ENCODE data around the gene RAD51B. TPM values are rescaled to one million over a fixed set of nuclear protein-coding genes. Genes with fewer than 3 reads are reported as not detected.

RAD51B gene
- total RNA-seq, 1 experiment from 2014 or later: 29.9 TPM

GRCh38 chr14:68345738-68346137 lies 526.2 kb downstream of the RAD51B start:
- CTCF ChIA-PET: no interaction called here
- TF ChIP-seq, protein P1, sequence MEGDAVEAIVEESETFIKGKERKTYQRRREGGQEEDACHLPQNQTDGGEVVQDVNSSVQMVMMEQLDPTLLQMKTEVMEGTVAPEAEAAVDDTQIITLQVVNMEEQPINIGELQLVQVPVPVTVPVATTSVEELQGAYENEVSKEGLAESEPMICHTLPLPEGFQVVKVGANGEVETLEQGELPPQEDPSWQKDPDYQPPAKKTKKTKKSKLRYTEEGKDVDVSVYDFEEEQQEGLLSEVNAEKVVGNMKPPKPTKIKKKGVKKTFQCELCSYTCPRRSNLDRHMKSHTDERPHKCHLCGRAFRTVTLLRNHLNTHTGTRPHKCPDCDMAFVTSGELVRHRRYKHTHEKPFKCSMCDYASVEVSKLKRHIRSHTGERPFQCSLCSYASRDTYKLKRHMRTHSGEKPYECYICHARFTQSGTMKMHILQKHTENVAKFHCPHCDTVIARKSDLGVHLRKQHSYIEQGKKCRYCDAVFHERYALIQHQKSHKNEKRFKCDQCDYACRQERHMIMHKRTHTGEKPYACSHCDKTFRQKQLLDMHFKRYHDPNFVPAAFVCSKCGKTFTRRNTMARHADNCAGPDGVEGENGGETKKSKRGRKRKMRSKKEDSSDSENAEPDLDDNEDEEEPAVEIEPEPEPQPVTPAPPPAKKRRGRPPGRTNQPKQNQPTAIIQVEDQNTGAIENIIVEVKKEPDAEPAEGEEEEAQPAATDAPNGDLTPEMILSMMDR (conservative IDR thresholded peaks at IDR 0.05): no peak
- no peak for TF ChIP-seq EZH2 (IDR thresholded peaks at IDR 0.05; ENCODE audit: low read depth)
- intact Hi-C loops (cut with micrococcal nuclease; ENCODE audit: unreplicated experiment): no loop called here

GRCh38 chr14:68346556-68347343 lies 527.2 kb downstream of the RAD51B start:
- BruUV-seq (replicated peaks): no TSS peak
- H3K36me3 ChIP-seq (ENCODE audit: low read depth): 0 out of 2 replicates have a peak, but pooled peaks cover 3% of the 10 kb centered on the region
- ChIA-PET CTCF (no interaction called here), POLR2A (ENCODE audit: unreplicated experiment) (no interaction called here)
- H3K4me1 ChIP-seq (replicated peaks; ENCODE audit: insufficient read depth): no peaks in the 10 kb centered on the region; the same call in 1 of the 2 replicates
- intact Hi-C loops (cut with micrococcal nuclease; ENCODE audit: unreplicated experiment): no loop called here
- peaks cover 3% of the 10 kb centered on the region; the same call in 1 of the 2 replicates for H3K9me3 ChIP-seq (ENCODE audit: insufficient read depth, low read depth)
- H3K79me2 ChIP-seq (ENCODE audit: low read depth): no peaks in the 10 kb centered on the region
- H3K27ac ChIP-seq: no peak overlapping the region
- no peaks in the 10 kb centered on the region for H3F3A ChIP-seq (ENCODE audit: insufficient read depth, low read depth)
- no peak overlapping the region for H2AFZ ChIP-seq
- no peaks in the 10 kb centered on the region for H3K27me3 ChIP-seq (ENCODE audit: insufficient read depth, low read depth)
- TF ChIP-seq, protein P1 (conservative IDR thresholded peaks at IDR 0.05): no peak
- TF ChIP-seq EZH2 (IDR thresholded peaks at IDR 0.05; ENCODE audit: low read depth): no peak
- no peak for DNase-seq
- no peak overlapping the region for H3K4me2 ChIP-seq
- H4K20me1 ChIP-seq (ENCODE audit: insufficient read depth): no peaks in the 10 kb centered on the region
- H3K4me3 ChIP-seq: no peak overlapping the region
- H3K9me2 ChIP-seq (ENCODE audit: insufficient read depth): no peaks in the 10 kb centered on the region

More at GRCh38 chr14:68345738-68346137, 526.2 kb downstream of the RAD51B start:
- Histone ChIP-seq H3F3A (ENCODE audit: insufficient read depth, low read depth) (no peaks in the 10 kb centered on the region), H3K27ac (no peak overlapping the region), H3K4me2 (no peak overlapping the region), H3K4me1 (replicated peaks; ENCODE audit: insufficient read depth) (no peaks in the 10 kb centered on the region; the same call in 1 of the 2 replicates), H3K9me3 (ENCODE audit: insufficient read depth, low read depth) (peaks cover 3% of the 10 kb centered on the region; the same call in 1 of the 2 replicates), H3K79me2 (ENCODE audit: low read depth) (no peaks in the 10 kb centered on the region), H2AFZ (no peak overlapping the region), H4K20me1 (ENCODE audit: insufficient read depth) (no peaks in the 10 kb centered on the region), H3K36me3 (ENCODE audit: low read depth) (0 out of 2 replicates have a peak, but pooled peaks cover 3% of the 10 kb centered on the region), H3K4me3 (no peak overlapping the region), H3K9me2 (ENCODE audit: insufficient read depth) (no peaks in the 10 kb centered on the region), H3K27me3 (ENCODE audit: insufficient read depth, low read depth) (no peaks in the 10 kb centered on the region)
- no TSS peak for BruUV-seq (replicated peaks)
- no peak for DNase-seq
- POLR2A ChIA-PET (ENCODE audit: unreplicated experiment): interaction anchor here (0.7 kb wide), 1 partner anchor 14 kb away, joined by 5 read pairs; no protein-coding TSS in a partner anchor

- Histone ChIP-seq H3K27me3 (ENCODE audit: insufficient read depth, low read depth) (no peaks in the 10 kb centered on the region), H3K9me3 (ENCODE audit: insufficient read depth, low read depth) (peaks cover 3% of the 10 kb centered on the region; the same call in 1 of the 2 replicates), H3K9me2 (ENCODE audit: insufficient read depth) (no peaks in the 10 kb centered on the region), H3F3A (ENCODE audit: insufficient read depth, low read depth) (no peaks in the 10 kb centered on the region), H2AFZ (no peak overlapping the region), H3K27ac (no peak overlapping the region), H4K20me1 (ENCODE audit: insufficient read depth) (no peaks in the 10 kb centered on the region), H3K36me3 (ENCODE audit: low read depth) (0 out of 2 replicates have a peak, but pooled peaks cover under 1% of the 10 kb centered on the region), H3K79me2 (ENCODE audit: low read depth) (no peaks in the 10 kb centered on the region), H3K4me2 (no peak overlapping the region), H3K4me1 (replicated peaks; ENCODE audit: insufficient read depth) (no peaks in the 10 kb centered on the region; the same call in 1 of the 2 replicates), H3K4me3 (no peak overlapping the region)
- ChIA-PET CTCF (no interaction called here), POLR2A (ENCODE audit: unreplicated experiment) (no interaction called here)
- BruUV-seq (replicated peaks): no TSS peak
- TF ChIP-seq, protein P1 (conservative IDR thresholded peaks at IDR 0.05): no peak
- no peak for TF ChIP-seq EZH2 (IDR thresholded peaks at IDR 0.05; ENCODE audit: low read depth)
- DNase-seq: no peak
- intact Hi-C loops (cut with micrococcal nuclease; ENCODE audit: unreplicated experiment): no loop called here
Observed at GRCh38 chr14:68349900-68350629, 530.5 kb downstream of the RAD51B start.
